Skeletal muscle tissue (tissue), 4 donors: ENCODE data around the gene ZBTB12. TPM values are rescaled to one million over a fixed set of nuclear protein-coding genes. Genes with fewer than 3 reads are reported as not detected.

Experiments
- H3K27ac ChIP-seq: one replicate; pipeline ENCODE4 v1.7.0; 2013; ENCODE audit warnings: mild to moderate bottlenecking, low read depth, low read length, inconsistent platforms
- H3K27me3 ChIP-seq, 3 donors: one replicate each; pipeline ENCODE4 v1.7.0; 2013; ENCODE audit warnings: low read length in 3 of 3; ENCODE audit not compliant: control insufficient read depth in 3 of 3, insufficient read depth in 3 of 3
- H3K36me3 ChIP-seq, 3 donors: one replicate each; pipeline ENCODE4 v1.7.0; 2013; ENCODE audit warnings: low read length in 3 of 3; ENCODE audit not compliant: control insufficient read depth in 3 of 3, insufficient read depth in 3 of 3
- H3K4me1 ChIP-seq, 3 donors: one replicate each; pipeline ENCODE4 v1.7.0; 2013; ENCODE audit warnings: low read length in 3 of 3, mild to moderate bottlenecking in 3 of 3; ENCODE audit not compliant: control insufficient read depth in 3 of 3, insufficient read depth in 3 of 3
- H3K4me3 ChIP-seq, 3 donors: one replicate each; pipeline ENCODE4 v1.7.0; 2013; ENCODE audit warnings: low read length in 3 of 3
- H3K9ac ChIP-seq, 3 donors: one replicate each; pipeline ENCODE4 v1.7.0; 2013; ENCODE audit warnings: low read length in 3 of 3, mild to moderate bottlenecking in 3 of 3, moderate library complexity in 2 of 3, low read depth in 1 of 3
- H3K9me3 ChIP-seq, 3 donors: one replicate each; pipeline ENCODE4 v1.7.0; 2013; ENCODE audit warnings: low read length in 3 of 3; ENCODE audit not compliant: control insufficient read depth in 3 of 3
- total RNA-seq: library from RNA; depleted of rRNA; stranded (reverse); fragments of >200 nt; gene quantifications from one replicate; pipeline ENCODE4 v1.2.3, GENCODE V29; 2014
- donor health status: Osteomylitis.

ZBTB12 gene
- total RNA-seq, 1 donor from 2014 or later = 6.3 TPM

DNA sequence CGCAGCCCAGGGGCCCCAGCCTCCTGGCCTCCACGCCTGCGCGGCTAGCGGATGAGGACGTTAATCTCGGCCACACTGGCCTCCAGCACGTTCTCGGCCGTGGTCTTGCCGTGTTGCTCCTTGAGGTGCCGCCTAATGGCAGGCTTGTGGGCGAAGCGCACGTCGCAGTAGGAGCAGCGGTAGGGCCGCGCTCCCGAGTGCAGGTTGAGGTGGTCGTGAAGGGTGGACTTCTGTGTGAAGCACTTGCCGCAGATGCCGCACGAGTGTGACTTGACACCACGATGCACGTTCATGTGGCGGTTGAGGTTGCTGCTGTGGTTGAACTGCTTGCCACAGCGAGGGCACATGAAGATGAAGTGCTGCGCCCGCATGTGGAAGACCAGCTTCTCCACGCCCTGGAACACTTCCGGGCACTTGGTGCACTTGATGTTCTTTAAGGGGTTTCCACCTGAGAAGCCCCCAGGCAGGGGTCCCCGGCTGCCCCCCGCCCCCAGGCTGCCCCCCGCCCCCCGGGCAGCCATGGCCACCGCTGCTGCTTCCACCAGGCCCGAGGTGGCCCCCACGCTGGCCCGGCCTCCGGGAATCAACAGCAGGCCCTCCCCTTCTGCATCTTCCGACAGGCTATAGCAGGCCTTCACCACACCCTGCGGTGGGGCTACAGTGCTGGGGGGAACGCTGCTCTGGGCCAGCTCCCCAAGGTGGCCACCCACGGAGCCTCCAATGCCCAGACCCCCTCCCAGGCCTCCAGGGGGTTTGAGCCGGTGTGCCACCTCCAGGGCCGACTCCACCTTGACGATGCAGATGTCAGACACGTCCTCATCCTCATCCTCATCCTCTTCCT lies 1.8 kb downstream of the ZBTB12 start:
- H3K36me3 ChIP-seq = peaks cover under 1 to 10% (median 2%) of the 10 kb centered on the region in 3 donors
- H3K9ac ChIP-seq = no peak overlapping the region
- H3K27ac ChIP-seq = no peak overlapping the region
- no peak overlapping the region for H3K4me3 ChIP-seq
- no peaks in the 10 kb centered on the region for H3K27me3 ChIP-seq
- no peaks in the 10 kb centered on the region for H3K9me3 ChIP-seq
- H3K4me1 ChIP-seq = peaks cover 25 to 33% (median 29%) of the 10 kb centered on the region in 3 donors

DNA sequence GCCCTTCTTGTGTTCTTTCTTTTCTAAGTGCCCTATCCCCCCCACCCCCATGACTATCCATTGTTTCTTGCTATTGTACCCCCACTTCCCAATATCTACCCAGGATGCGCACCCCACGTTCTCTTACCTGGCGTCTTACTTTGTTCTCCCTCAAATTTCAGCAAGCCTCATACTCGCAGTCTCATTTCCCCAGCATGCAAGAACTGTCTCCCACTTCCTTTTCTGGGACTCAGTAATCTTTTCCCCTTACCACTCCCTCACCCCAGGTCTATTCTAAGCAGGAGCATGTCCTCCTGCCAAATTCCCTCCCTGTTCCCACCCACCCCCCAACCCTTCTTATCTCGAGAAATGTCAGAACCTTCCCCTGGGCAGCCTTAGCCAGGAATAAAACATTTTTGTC lies 2.7 kb downstream of the ZBTB12 start:
- no peak overlapping the region for H3K9ac ChIP-seq
- H3K4me1 ChIP-seq = peaks cover 25 to 33% (median 29%) of the 10 kb centered on the region in 3 donors
- no peaks in the 10 kb centered on the region for H3K9me3 ChIP-seq
- H3K27ac ChIP-seq = no peak overlapping the region
- peak overlapping the region in 1 of 3 donors; percentile 100 for H3K4me3 ChIP-seq
- peaks cover 5 to 12% (median 6%) of the 10 kb centered on the region in 3 donors for H3K36me3 ChIP-seq
- H3K27me3 ChIP-seq = no peaks in the 10 kb centered on the region

DNA sequence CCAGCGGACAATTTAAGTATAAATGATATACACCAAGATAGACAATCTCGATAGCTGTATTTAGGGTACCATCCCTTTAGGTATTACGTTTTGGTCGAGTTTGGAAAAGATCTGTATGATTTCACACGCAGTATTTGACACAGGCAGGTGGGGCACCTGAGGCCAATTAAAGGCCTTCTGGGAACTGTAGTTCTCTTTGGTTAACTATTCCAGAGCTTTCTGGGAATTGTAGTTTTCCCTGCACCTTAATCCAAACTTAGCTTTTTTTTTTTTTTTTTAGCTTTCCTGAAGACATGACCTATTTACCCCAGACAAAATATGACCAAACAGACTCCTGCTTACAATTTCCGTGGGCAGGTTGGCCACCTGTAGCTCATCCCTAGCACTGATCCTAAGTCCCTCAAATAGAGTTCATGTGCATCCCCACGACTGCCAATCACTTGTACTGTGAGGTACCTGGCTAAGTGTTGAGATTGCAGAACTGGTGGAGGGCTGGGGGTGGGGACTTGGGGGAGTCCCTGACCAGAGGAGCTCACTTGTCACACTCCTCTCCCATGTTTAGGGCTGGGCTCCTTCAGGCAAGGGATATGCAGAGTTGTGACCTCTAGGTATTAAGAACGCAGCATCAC lies 3.4 kb downstream of the ZBTB12 start:
- Histone ChIP-seq H3K9ac (peak overlapping the region; percentile 83 to 99 (median 97)), H3K27ac (peak overlapping the region; percentile 70), H3K27me3 (no peaks in the 10 kb centered on the region), H3K9me3 (no peaks in the 10 kb centered on the region), H3K36me3 (peaks cover 5 to 13% (median 6%) of the 10 kb centered on the region in 3 donors), H3K4me1 (peaks cover 25 to 33% (median 29%) of the 10 kb centered on the region in 3 donors), H3K4me3 (peak overlapping the region; percentile 95 to 100 (median 99))

DNA sequence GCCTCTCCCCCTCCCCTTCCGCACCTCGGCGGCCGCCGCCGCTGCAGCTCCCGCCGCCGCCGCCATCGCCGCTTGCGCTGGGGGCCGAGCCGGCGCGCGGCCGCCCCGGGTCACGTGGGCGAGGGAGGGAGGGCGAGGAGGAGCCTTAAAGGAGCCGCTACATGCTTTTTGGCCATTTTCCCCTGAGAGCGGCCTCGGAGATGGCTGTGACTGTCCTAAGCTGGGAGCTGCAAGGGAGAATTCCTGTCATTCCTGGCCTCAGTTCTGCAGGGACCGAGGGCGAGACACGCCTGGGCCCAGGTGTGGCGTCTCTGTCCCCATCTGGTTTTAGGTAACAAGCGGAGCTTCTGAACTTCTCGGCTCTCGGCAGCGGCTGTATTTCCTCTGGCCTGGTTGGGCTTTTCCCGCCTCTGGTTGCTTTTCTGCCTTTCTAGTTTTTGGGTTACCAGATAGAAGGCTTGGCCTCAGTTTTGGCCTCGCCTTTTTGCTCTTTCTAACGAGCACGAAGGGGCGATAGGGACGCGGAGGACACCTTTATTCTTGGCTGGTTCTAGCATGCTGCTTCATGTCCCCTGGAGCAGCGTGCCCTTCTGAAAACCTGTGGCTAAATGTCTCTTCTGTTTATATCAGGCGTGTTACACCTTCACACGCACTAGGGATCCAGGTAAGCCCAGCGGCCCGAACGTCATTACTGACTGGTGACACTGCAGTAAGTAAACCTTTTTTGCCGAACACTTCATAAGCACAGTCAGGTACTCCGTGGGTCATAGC lies 4.1 kb downstream of the ZBTB12 start, which contains the start of gene EHMT2:
TSS of gene EHMT2 (minus strand) at position 87 of the 771 bp plus-strand sequence. CDS start at position 66, 21 bp downstream.
- H3K27ac ChIP-seq = peak within 1 kb of the TSS; percentile 70
- no peaks in the 10 kb centered on the region for H3K9me3 ChIP-seq
- peak within 1 kb of the TSS; percentile 83 to 99 (median 97) for H3K9ac ChIP-seq
- no peaks in the 10 kb centered on the region for H3K27me3 ChIP-seq
- peak within 1 kb of the TSS; percentile 95 to 100 (median 99) for H3K4me3 ChIP-seq
- H3K36me3 ChIP-seq = peaks cover 7 to 20% (median 11%) of the 10 kb centered on the region in 3 donors
- H3K4me1 ChIP-seq = peaks cover 22 to 27% (median 27%) of the 10 kb centered on the region in 3 donors

DNA sequence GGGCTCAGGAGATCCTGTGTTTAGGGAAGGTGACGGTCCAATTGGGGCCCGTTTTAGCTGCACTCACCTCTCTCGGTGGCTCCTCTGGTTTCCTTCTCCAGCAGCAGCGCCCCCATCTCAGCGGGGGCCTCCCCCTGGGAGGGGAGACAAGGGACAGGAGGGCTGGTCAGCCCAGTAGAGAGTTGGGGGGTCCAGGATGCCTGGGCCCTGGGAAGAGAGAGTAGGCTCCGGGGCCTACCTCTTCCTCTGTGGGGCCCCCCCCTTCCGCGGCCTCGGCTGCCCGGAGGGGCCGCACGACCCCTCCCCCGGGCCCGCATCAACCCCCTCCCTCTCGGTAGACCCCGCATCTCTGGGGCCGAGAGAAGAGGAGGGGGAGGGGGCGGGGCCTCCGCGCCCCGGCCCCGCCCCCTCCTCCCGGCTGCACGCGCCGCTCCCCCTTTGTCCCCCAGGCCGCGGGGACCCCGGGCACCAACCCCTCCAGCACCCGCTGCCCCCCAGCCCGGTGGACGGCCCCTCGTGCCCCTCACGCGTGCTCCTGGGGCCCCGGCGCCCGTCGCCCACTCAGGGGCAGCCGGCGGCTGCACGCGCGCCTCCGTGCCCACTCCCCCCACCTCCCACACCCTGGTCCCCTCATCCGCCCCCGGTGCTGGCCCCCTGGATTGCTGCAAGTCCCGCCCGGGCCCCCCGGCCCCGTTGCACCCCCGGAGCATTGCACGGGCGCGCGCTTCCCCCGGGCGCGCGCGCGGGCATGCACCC lies 4.9 kb downstream of the ZBTB12 start:
- H3K27me3 ChIP-seq = no peaks in the 10 kb centered on the region
- H3K36me3 ChIP-seq = peaks cover 15 to 28% (median 19%) of the 10 kb centered on the region in 3 donors
- peaks cover 18 to 22% (median 21%) of the 10 kb centered on the region in 3 donors for H3K4me1 ChIP-seq
- H3K9ac ChIP-seq = peak overlapping the region; percentile 53 to 97 (median 61)
- H3K4me3 ChIP-seq = peak overlapping the region; percentile 43 to 95 (median 58)
- H3K9me3 ChIP-seq = no peaks in the 10 kb centered on the region
- peak overlapping the region; percentile 12 for H3K27ac ChIP-seq

DNA sequence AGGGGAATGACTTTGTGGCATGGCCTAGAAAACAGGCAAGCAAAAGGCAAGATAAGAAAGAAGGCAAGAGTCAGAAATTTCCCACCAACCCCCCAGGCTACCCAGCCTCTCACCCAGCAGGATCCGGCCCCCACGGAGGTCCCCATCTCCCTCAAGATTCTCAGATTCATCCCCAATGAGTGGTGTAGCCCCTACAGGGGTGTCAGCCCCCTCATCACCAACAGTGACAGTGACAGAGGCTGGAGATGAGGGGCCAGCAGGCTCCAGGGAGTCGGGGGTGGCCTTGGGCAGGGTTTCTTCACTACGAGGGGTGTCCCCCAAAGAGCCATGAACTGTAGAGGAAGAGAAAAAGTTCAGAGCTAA lies 5.4 kb downstream of the ZBTB12 start:
- Histone ChIP-seq H3K9ac (peak overlapping the region; percentile 23 to 97 (median 61)), H3K9me3 (no peaks in the 10 kb centered on the region), H3K4me3 (peak overlapping the region; percentile 43 to 95 (median 58)), H3K27me3 (no peaks in the 10 kb centered on the region), H3K4me1 (peaks cover 18 to 22% (median 21%) of the 10 kb centered on the region in 3 donors), H3K36me3 (peaks cover 15 to 30% (median 22%) of the 10 kb centered on the region in 3 donors), H3K27ac (peak overlapping the region; percentile 12)

DNA sequence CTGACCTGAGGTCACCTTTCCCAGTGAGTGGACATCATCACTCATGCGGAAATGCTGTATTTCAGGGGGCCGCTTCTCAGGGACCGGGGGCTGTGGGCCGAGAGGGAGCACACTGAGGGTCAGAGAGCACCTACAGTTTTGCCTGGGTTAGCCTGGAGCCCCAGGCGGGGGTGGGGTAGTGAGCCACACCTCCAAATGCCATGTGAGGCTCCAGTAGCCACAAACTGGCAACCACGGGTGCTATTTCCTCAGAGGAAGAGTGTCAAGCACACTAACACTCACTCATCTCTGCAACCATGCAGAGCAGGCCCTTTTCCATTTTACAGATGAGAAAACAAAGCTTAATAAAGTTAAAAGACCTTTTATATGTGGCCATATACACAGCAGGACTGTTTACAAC lies 9.1 kb downstream of the ZBTB12 start:
- Histone ChIP-seq H3K4me3 (no peak overlapping the region), H3K27me3 (no peaks in the 10 kb centered on the region), H3K4me1 (peaks cover 4 to 6% (median 6%) of the 10 kb centered on the region in 3 donors), H3K9me3 (no peaks in the 10 kb centered on the region), H3K36me3 (peaks cover 33 to 53% (median 36%) of the 10 kb centered on the region in 3 donors), H3K9ac (no peak overlapping the region), H3K27ac (no peak overlapping the region)

DNA sequence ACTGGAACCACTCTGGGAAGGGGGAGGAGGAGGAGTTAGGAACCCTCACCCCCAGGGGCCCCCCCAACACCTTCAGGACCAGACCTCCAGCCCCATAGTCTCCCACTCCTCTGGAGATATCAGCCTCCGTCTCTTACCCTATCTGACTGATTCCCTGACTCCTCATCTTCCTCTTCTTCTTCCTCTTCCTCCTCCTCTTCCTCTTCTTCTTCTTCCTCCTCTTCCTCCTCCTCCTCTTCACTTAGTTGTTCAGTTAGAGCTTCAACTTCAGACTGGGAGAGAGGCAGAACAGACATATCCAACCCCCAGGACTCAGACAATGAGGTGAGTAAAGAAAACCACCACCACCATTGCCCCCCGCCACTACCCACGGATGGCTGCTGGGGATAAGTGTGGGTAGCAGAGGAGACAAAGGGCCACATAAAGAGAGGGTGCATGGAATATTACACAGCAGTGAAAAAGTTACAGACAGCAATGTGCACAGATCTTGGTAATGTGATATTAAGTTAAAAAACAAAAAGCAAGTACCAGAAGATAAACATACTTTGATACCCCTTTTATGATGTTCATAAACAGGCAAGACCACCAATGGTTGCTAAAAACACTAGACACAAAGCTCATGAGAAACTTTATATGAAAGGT lies 12.4 kb downstream of the ZBTB12 start:
- H3K4me3 ChIP-seq = no peak overlapping the region

More for the DNA sequence above, 12.4 kb downstream of the ZBTB12 start:
- Histone ChIP-seq H3K27ac (no peak overlapping the region), H3K9me3 (no peaks in the 10 kb centered on the region), H3K36me3 (peaks cover 53 to 63% (median 56%) of the 10 kb centered on the region in 3 donors), H3K4me1 (no peaks in the 10 kb centered on the region), H3K9ac (no peak overlapping the region), H3K27me3 (no peaks in the 10 kb centered on the region)
